GM18907 (cell line): Measurements from ENCODE around the gene GLRA1.
A peak's percentile ranks its signal among the peaks of the same experiment; 100 is the strongest.
"Not testable (repeated sequence)": the region's sequence is repeated elsewhere in the genome, so short reads cannot be mapped to it uniquely, and the experiment has no call there.

Experiments used
- ATAC-seq: cut with Tn5 transposase; IDR thresholded peaks from one replicate; pipeline ENCODE4 v1.9.1; 2021; ENCODE audit warnings: mild to moderate bottlenecking, moderate library complexity; ENCODE audit not compliant: unreplicated experiment

Gene GLRA1

DNA sequence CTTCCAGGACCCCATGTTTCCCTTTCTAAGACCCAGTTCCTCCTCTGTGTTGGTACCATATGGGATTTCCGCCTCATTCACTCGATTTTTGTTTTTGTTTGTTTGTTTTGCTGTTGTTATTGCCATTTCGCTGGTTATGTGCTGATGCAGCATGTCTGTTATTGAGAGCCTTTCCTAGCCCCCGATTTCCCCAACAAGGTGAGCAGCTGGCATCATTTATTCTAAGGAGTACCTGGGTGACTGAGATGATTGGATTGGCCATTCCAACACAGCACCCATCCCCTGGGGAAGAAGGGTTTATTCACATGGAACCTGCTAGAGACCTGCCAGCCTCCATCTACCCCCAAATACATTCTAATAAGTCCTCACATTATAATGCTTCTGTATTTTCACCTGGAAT, 2.7 kb downstream of the GLRA1 start:
- ATAC-seq, result no peak

- ATAC-seq, result no peak
Observed at GRCh38 chr5:151917904-151918303, 6.7 kb downstream of the GLRA1 start.

DNA sequence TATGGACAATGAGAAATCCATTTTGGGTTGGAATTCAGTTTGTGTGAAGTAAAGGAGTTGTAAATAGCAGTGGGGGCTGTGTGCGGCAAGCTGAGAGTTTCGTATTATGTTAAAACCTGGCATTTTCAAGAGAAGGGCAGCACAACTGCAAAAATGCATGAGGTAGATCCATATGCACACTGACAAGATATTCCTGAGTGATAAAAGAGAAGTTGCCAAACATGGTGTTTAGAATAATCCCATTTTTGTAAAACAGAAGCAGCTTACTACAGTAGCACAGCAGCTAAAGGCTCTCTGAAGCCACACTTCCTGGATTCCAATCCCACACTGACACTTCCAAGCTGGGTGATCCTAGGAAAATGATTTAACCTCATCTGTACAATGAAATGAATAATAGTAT, 11.2 kb downstream of the GLRA1 start:
- ATAC-seq, result no peak

GRCh38 chr5:151912360-151912759, 12.3 kb downstream of the GLRA1 start:
- ATAC-seq, result no peak

DNA sequence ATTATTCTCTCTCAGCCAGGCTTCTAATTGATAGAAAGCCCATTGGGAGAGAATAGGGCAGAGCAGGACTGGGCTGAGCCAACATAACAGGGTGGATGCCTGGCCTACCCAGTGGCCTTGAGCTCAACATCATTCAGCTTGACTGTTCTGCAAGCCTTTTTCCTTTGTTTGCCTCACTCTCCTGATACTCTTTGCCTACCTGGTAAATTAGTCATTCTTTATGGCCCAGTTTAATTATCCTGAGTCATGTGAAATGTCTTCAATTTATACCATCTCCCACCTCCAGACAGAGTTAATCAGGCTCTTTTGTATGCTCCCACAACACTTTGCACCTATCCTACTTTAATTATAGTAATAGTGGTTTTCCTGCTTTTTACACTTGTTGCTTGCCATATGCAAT, 13.6 kb downstream of the GLRA1 start:
- ATAC-seq, result no peak

GRCh38 chr5:151909628-151910027, 15.0 kb downstream of the GLRA1 start:
- ATAC-seq, result no peak

- ATAC-seq, result no peak
Observed at GRCh38 chr5:151906246-151906645, 18.4 kb downstream of the GLRA1 start.

GRCh38 chr5:151905557-151905961, 19.1 kb downstream of the GLRA1 start:
- no peak for ATAC-seq

DNA sequence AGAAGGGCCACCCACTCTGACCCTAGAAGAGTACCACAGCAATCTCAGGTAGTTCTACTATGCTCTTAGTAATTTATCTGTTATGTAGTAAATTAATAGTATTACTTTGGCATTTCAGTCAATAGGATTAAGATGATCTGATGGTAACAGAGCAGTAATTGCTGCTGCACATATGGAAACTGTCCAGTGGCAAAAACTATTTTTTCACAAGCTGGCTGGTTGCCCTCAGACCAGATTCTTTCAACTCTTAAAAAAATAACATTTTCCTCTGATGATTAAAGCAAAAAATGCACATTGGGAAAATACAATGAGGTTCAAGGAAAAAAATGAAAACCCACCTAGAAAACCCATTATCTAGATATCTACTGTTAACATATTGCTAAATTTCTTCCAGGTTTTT, 19.7 kb downstream of the GLRA1 start:
- ATAC-seq, result no peak

DNA sequence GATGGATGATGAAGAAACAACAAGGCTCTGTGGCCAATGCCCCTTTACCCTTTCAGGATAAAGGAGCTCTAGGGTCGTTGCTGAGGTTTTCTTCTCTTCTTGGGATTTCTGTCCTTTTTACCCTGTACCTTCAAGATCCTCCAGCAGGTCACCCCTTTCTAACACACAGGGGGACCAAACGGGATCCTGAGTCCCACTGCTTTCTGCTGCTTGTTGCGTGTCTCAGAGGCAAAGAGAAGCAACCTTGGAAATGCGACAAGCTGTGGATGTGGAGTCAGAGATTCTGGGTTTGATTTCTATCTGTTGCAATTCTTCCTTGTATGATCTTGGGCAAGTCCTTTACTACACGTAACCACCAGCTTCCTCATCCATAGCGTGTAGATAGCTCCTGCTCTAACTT, 20.5 kb downstream of the GLRA1 start:
- no peak for ATAC-seq

GRCh38 chr5:151903243-151903653, 21.4 kb downstream of the GLRA1 start:
- ATAC-seq, result peak; percentile 96

GRCh38 chr5:151902215-151902614, 22.4 kb downstream of the GLRA1 start:
- peak; percentile 36 for ATAC-seq

- no peak for ATAC-seq
Observed at GRCh38 chr5:151901611-151902010, 23.0 kb downstream of the GLRA1 start.

DNA sequence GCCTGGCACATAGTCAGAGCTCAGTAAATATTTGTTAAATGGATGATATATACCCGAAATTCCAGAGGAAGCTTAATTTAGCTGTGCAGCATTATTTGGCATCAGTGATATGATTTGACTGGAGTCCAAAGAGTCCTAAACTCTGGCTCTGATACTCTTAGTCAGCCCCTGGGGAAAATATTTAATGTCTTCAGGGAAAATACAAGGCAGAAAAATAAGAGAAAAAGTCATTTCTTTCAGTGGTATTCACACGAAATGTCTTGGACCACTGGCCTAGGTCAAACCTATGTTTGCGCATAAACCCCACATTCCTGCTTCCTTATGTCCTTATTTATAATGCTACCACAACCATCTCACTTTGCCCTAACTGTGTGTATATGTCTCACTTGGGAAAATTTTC, 23.8 kb downstream of the GLRA1 start:
- ATAC-seq, result no peak

GRCh38 chr5:151899399-151899798, 25.3 kb downstream of the GLRA1 start:
- ATAC-seq, result no peak

- no peak for ATAC-seq
Observed at GRCh38 chr5:151897896-151898295, 26.8 kb downstream of the GLRA1 start.

DNA sequence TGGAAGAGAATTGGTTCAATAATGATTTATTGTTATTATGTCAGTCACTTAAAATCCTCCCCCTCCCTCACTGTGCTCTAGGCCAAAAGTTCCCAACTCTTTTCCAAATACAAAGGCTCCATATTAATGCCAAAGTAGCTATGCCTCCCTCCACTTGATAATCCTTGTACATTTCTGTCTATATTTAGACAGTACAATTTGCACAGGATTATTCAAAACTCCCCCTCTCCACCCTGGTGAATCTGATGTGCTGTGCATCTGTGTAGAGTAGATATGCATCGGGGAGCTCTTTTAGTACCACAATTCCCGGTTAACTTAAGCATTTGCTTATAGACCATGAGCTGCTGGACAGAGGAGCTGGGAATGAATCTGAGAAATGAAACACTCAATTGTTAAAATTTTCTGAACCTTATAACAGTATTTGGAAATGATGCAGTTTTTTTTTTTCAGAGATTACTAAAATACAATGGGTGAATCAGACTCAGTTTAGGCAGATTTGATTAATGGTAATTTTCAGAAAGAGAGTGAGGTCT, 27.6 kb downstream of the GLRA1 start:
- ATAC-seq, result no peak

GRCh38 chr5:151896031-151896691, 28.5 kb downstream of the GLRA1 start:
- no peak for ATAC-seq

DNA sequence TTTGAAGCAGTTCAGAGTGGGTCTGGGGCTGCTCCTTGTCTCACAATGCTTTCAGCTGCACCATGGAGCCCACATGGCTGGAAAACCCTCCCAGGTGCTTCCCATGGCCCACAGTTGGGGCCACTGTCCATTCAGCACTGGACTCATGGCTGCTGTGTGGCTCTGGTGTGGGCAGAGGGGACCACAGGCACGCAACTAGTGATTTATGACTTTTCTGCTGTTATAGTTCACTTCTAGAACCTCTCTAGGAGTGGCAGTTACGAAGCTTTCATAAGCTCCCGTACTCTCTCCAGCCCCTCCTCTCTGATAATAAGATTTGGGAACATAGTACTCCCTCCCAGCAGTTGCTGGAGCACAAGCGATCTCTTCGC, 29.0 kb downstream of the GLRA1 start:
- no peak for ATAC-seq

- ATAC-seq, result not testable (repeated sequence)
Observed at GRCh38 chr5:151893485-151893884, 31.2 kb downstream of the GLRA1 start.

DNA sequence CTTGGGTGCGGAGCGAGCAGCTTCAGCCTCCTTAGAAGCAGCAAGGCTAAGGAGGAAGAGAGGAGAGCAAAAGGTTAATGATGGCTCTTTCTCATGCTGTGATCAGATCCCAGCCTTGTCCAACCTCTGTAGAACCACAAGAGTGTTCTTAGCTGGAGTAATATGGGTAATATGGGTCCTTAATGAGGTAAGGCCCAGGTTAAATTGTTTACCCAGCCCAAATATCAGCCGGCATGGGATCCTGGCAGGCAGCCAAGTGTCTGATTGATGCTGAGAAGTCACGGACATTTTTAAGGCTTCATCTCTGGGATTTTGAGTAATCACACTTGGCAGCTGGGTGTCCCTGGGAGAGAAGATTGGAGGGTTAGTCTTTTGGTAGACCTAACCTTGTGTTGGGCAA, 32.3 kb downstream of the GLRA1 start:
- no peak for ATAC-seq

- ATAC-seq, result no peak
Observed at GRCh38 chr5:151890299-151890698, 34.4 kb downstream of the GLRA1 start.

- no peak for ATAC-seq
Observed at GRCh38 chr5:151889614-151890013, 35.0 kb downstream of the GLRA1 start.
